Panc1 (cell line): ENCODE measurements around the gene NHEJ1.

Source experiments
- CTCF ChIP-seq: fragments of 450-650 bp; IDR thresholded peaks from 2 replicates; pipeline ENCODE4 v1.5.1; 2017; ENCODE audit warnings: mild to moderate bottlenecking
- POLR2AphosphoS5 ChIP-seq: IDR thresholded peaks from 2 replicates; pipeline ENCODE4 v1.6.1; 2012; ENCODE audit warnings: mild to moderate bottlenecking, low read depth, low read length, moderate library complexity
- REST ChIP-seq, 2 experiments: IDR thresholded peaks; 2 replicates each; pipeline ENCODE4 v1.6.1; 2011 to 2012; ENCODE audit warnings: low read depth in 2 of 2, control low read depth in 1 of 2, low read length in 1 of 2, mild to moderate bottlenecking in 1 of 2, moderate library complexity in 1 of 2; ENCODE audit not compliant: insufficient read depth in 1 of 2
- SIN3A ChIP-seq: IDR thresholded peaks from 2 replicates; pipeline ENCODE4 v1.6.1; 2012; ENCODE audit warnings: low read depth, mild to moderate bottlenecking, low read length, moderate library complexity, borderline replicate concordance; ENCODE audit not compliant: insufficient read depth
- TCF7L2 ChIP-seq: IDR thresholded peaks from 2 replicates; pipeline ENCODE4 v1.6.1; 2011; ENCODE audit warnings: mild to moderate bottlenecking, low read depth, low read length, inconsistent platforms

- TF ChIP-seq CTCF: no peak
- no peak for TF ChIP-seq POLR2AphosphoS5
- TF ChIP-seq REST (IDR thresholded peaks at IDR 0.05; ENCODE audit: insufficient read depth in 1 of 2, low read depth in 2 of 2, low read length in 1 of 2): no peak
- TF ChIP-seq SIN3A: no peak
- TF ChIP-seq TCF7L2: no peak
These were observed 122.0 kb downstream of the NHEJ1 start for GRCh38 chr2:219038600-219038999.
